ENCODE measurements around the gene PKP4. TPM values are rescaled to one million over a fixed set of nuclear protein-coding genes. Genes with fewer than 3 reads are reported as not detected.

The PKP4 gene
- total RNA-seq, 1 experiment from 2014 or later: 52.0 TPM

GRCh38 chr2:158713523-158714138 lies 256.9 kb downstream of the PKP4 start:
- DNase-seq: no peak
- Histone ChIP-seq H4K91ac (ENCODE audit: insufficient read length, low read depth, low read length) (no peak overlapping the region), H3K79me1 (ENCODE audit: insufficient read depth, low read depth, low read length, poor library complexity, severe bottlenecking) (no peaks in the 10 kb centered on the region), H3K4me1 (ENCODE audit: insufficient read depth, low read length) (no peaks in the 10 kb centered on the region), H3K14ac (ENCODE audit: insufficient read depth, low read length) (no peak overlapping the region), H2BK12ac (ENCODE audit: insufficient read length, low read depth, low read length) (no peak overlapping the region), H2BK15ac (ENCODE audit: low read depth, low read length) (no peak overlapping the region), H2BK20ac (ENCODE audit: low read depth, low read length, poor library complexity, severe bottlenecking) (no peak overlapping the region), H4K20me1 (ENCODE audit: control insufficient read depth, insufficient read depth, insufficient read length) (no peaks in the 10 kb centered on the region), H4K8ac (replicated peaks; ENCODE audit: insufficient read length, low read depth, low read length) (no peak overlapping the region), H3T11ph (ENCODE audit: low read length) (no peak overlapping the region), H3K4ac (ENCODE audit: low read depth, low read length) (no peak overlapping the region), H3K27me3 (ENCODE audit: insufficient read depth, low read length) (no peaks in the 10 kb centered on the region), H2AFZ (ENCODE audit: low read length) (no peak overlapping the region), H4K5ac (ENCODE audit: insufficient read length, low read depth, low read length) (no peak overlapping the region), H3K79me2 (ENCODE audit: insufficient read depth, low read length) (no peaks in the 10 kb centered on the region), H3K4me2 (ENCODE audit: insufficient read depth, insufficient read length, low read length) (no peak overlapping the region), H3K9ac (ENCODE audit: extremely low read depth, insufficient read length, low read length) (no peak overlapping the region), H2BK5ac (ENCODE audit: insufficient read length, low read length) (no peak overlapping the region), H3K56ac (ENCODE audit: insufficient read length, low read depth, low read length) (no peak overlapping the region), H3K23ac (ENCODE audit: insufficient read length, low read depth, low read length) (no peak overlapping the region), H2BK120ac (ENCODE audit: low read depth, low read length, poor library complexity, severe bottlenecking) (no peak overlapping the region), H3K23me2 (ENCODE audit: insufficient read length, low read depth, low read length, poor library complexity, severe bottlenecking) (no peaks in the 10 kb centered on the region), H3K9me3 (ENCODE audit: control insufficient read depth, low read depth, low read length) (no peaks in the 10 kb centered on the region), H3K18ac (ENCODE audit: insufficient read length, low read depth, low read length) (no peak overlapping the region), H3K27ac (ENCODE audit: insufficient read length, low read depth, low read length) (no peak overlapping the region), H2AK5ac (ENCODE audit: insufficient read length, low read length) (no peak overlapping the region)
- no peak overlapping the region for H3K27ac Mint-ChIP-seq
- peaks cover 3 to 10% of the 10 kb centered on the region in 2 experiments; a peak in 4 of 5 replicates for H3K9me3 Mint-ChIP-seq
- WGBS (ENCODE audit: extremely low coverage, insufficient read length, low lambda C conversion rate): no CpG with 5 or more reads among the region's 2 CpGs
- H3K4me1 Mint-ChIP-seq: peaks cover 6 to 12% of the 10 kb centered on the region in 2 experiments
- peaks cover 2% of the 10 kb centered on the region; the same call in 1 of the 2 replicates for H3K27me3 Mint-ChIP-seq (ENCODE audit: low read depth)
- TF ChIP-seq, protein P1, sequence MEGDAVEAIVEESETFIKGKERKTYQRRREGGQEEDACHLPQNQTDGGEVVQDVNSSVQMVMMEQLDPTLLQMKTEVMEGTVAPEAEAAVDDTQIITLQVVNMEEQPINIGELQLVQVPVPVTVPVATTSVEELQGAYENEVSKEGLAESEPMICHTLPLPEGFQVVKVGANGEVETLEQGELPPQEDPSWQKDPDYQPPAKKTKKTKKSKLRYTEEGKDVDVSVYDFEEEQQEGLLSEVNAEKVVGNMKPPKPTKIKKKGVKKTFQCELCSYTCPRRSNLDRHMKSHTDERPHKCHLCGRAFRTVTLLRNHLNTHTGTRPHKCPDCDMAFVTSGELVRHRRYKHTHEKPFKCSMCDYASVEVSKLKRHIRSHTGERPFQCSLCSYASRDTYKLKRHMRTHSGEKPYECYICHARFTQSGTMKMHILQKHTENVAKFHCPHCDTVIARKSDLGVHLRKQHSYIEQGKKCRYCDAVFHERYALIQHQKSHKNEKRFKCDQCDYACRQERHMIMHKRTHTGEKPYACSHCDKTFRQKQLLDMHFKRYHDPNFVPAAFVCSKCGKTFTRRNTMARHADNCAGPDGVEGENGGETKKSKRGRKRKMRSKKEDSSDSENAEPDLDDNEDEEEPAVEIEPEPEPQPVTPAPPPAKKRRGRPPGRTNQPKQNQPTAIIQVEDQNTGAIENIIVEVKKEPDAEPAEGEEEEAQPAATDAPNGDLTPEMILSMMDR (conservative IDR thresholded peaks at IDR 0.05): no peak
- H3K4me3 Mint-ChIP-seq: no peak overlapping the region
- peaks cover 0 to 5% (median 3%) of the 10 kb centered on the region in 3 experiments; a peak in 2 of 7 replicates for H3K36me3 Mint-ChIP-seq (ENCODE audit: insufficient read depth in 1 of 3, low read depth in 3 of 3)
